MG63 (cell line): Measurements from ENCODE around the gene TMEM243. TPM values are rescaled to one million over a fixed set of nuclear protein-coding genes. Genes with fewer than 3 reads are reported as not detected.

ENCODE experiments used
- DNase-seq: peaks from one replicate; pipeline ENCODE4 v3.0.0-alpha.2; 2020
- H3K27me3 ChIP-seq: fragments of 250-450 bp; sonication (Bioruptor Pico); 2 replicates; pipeline ENCODE4 v1.5.1; 2020; ENCODE audit warnings: mild to moderate bottlenecking, moderate library complexity
- H3K36me3 ChIP-seq: fragments of 250-450 bp; sonication (Bioruptor Pico); 2 replicates; pipeline ENCODE4 v1.5.1; 2020; ENCODE audit warnings: mild to moderate bottlenecking, moderate library complexity
- H3K4me3 ChIP-seq: fragments of 250-450 bp; sonication (Bioruptor Pico); 2 replicates; pipeline ENCODE4 v1.5.1; 2020; ENCODE audit warnings: mild to moderate bottlenecking, moderate library complexity
- H3K9me3 ChIP-seq: fragments of 250-450 bp; sonication (Bioruptor Pico); 2 replicates; pipeline ENCODE4 v1.5.1; 2020; ENCODE audit warnings: mild to moderate bottlenecking, moderate library complexity
- total RNA-seq: library from RNA; depleted of rRNA; stranded (reverse); fragments of >200 nt; shearing (Covaris generic); gene quantifications from 2 replicates; pipeline ENCODE4 v1.2.3, GENCODE V29; 2014; ENCODE audit warnings: low replicate concordance

Gene TMEM243
- total RNA-seq, 1 experiment from 2014 or later = 12.9 TPM

- Histone ChIP-seq H3K36me3 (peaks cover 61% of the 10 kb centered on the region), H3K4me3 (no peak overlapping the region), H3K9me3 (no peaks in the 10 kb centered on the region), H3K27me3 (no peaks in the 10 kb centered on the region)
- no peak for DNase-seq
These were observed 26.6 kb downstream of the TMEM243 start for GRCh38 chr7:87192784-87193487.

- Histone ChIP-seq H3K36me3 (peaks cover 62% of the 10 kb centered on the region), H3K27me3 (no peaks in the 10 kb centered on the region), H3K9me3 (no peaks in the 10 kb centered on the region), H3K4me3 (no peak overlapping the region)
- no peak for DNase-seq
These were observed 28.7 kb downstream of the TMEM243 start for GRCh38 chr7:87190783-87191182.

GRCh38 chr7:87188930-87189329 is 30.6 kb downstream of the TMEM243 start:
- Histone ChIP-seq H3K36me3 (peaks cover 50% of the 10 kb centered on the region), H3K27me3 (no peaks in the 10 kb centered on the region), H3K4me3 (no peak overlapping the region), H3K9me3 (no peaks in the 10 kb centered on the region)
- no peak for DNase-seq

GRCh38 chr7:87187120-87187519 is 32.4 kb downstream of the TMEM243 start:
- Histone ChIP-seq H3K4me3 (no peak overlapping the region), H3K9me3 (no peaks in the 10 kb centered on the region), H3K27me3 (no peaks in the 10 kb centered on the region), H3K36me3 (peaks cover 52% of the 10 kb centered on the region)
- no peak for DNase-seq

GRCh38 chr7:87179180-87179579 is 40.4 kb downstream of the TMEM243 start:
- Histone ChIP-seq H3K36me3 (peaks cover 67% of the 10 kb centered on the region), H3K4me3 (no peak overlapping the region), H3K9me3 (no peaks in the 10 kb centered on the region), H3K27me3 (no peaks in the 10 kb centered on the region)
- no peak for DNase-seq

GRCh38 chr7:87178320-87178719 is 41.2 kb downstream of the TMEM243 start:
- Histone ChIP-seq H3K4me3 (no peak overlapping the region), H3K27me3 (no peaks in the 10 kb centered on the region), H3K9me3 (no peaks in the 10 kb centered on the region), H3K36me3 (peaks cover 68% of the 10 kb centered on the region)
- no peak for DNase-seq

- DNase-seq = no peak
- no peaks in the 10 kb centered on the region for H3K27me3 ChIP-seq
- H3K36me3 ChIP-seq = peaks cover 67% of the 10 kb centered on the region
- H3K9me3 ChIP-seq = no peaks in the 10 kb centered on the region
- H3K4me3 ChIP-seq = no peak overlapping the region
These were observed 46.1 kb downstream of the TMEM243 start for GRCh38 chr7:87173471-87173870.

- Histone ChIP-seq H3K4me3 (no peak overlapping the region), H3K36me3 (peaks cover 69% of the 10 kb centered on the region), H3K9me3 (no peaks in the 10 kb centered on the region), H3K27me3 (no peaks in the 10 kb centered on the region)
- no peak for DNase-seq
These were observed 48.1 kb downstream of the TMEM243 start for GRCh38 chr7:87171282-87171934.

GRCh38 chr7:87170828-87171227 is 48.7 kb downstream of the TMEM243 start:
- Histone ChIP-seq H3K36me3 (peaks cover 67% of the 10 kb centered on the region), H3K4me3 (no peak overlapping the region), H3K27me3 (no peaks in the 10 kb centered on the region), H3K9me3 (no peaks in the 10 kb centered on the region)
- DNase-seq = no peak

GRCh38 chr7:87164433-87164832 is 55.1 kb downstream of the TMEM243 start:
- Histone ChIP-seq H3K4me3 (no peak overlapping the region), H3K36me3 (peaks cover 35% of the 10 kb centered on the region), H3K27me3 (no peaks in the 10 kb centered on the region), H3K9me3 (no peaks in the 10 kb centered on the region)
- DNase-seq = no peak

GRCh38 chr7:87159538-87159937 is 60.0 kb downstream of the TMEM243 start:
- no peak for DNase-seq
- H3K36me3 ChIP-seq = peaks cover 19% of the 10 kb centered on the region
- no peaks in the 10 kb centered on the region for H3K27me3 ChIP-seq
- no peak overlapping the region for H3K4me3 ChIP-seq
- no peaks in the 10 kb centered on the region for H3K9me3 ChIP-seq

- no peak overlapping the region for H3K4me3 ChIP-seq
- no peaks in the 10 kb centered on the region for H3K9me3 ChIP-seq
- no peak for DNase-seq
- no peaks in the 10 kb centered on the region for H3K27me3 ChIP-seq
- peaks cover 12% of the 10 kb centered on the region for H3K36me3 ChIP-seq
These were observed 62.8 kb downstream of the TMEM243 start for GRCh38 chr7:87156709-87157108.

- Histone ChIP-seq H3K36me3 (peaks cover 12% of the 10 kb centered on the region), H3K27me3 (no peaks in the 10 kb centered on the region), H3K9me3 (no peaks in the 10 kb centered on the region), H3K4me3 (no peak overlapping the region)
- no peak for DNase-seq
These were observed 63.7 kb downstream of the TMEM243 start for GRCh38 chr7:87155788-87156187.

- Histone ChIP-seq H3K27me3 (no peaks in the 10 kb centered on the region), H3K36me3 (peaks cover 12% of the 10 kb centered on the region), H3K4me3 (peak overlapping the region; percentile 78), H3K9me3 (no peaks in the 10 kb centered on the region)
- DNase-seq = no peak
These were observed 65.0 kb downstream of the TMEM243 start for GRCh38 chr7:87154569-87154968.

GRCh38 chr7:87154166-87154565 is 65.4 kb downstream of the TMEM243 start:
- DNase-seq = no peak
- H3K27me3 ChIP-seq = no peaks in the 10 kb centered on the region

GRCh38 chr7:87152897-87153641 is 66.5 kb downstream of the TMEM243 start:
- H3K36me3 ChIP-seq = peaks cover 12% of the 10 kb centered on the region
- DNase-seq = peak; percentile 3
- no peaks in the 10 kb centered on the region for H3K9me3 ChIP-seq
- H3K27me3 ChIP-seq = no peaks in the 10 kb centered on the region
- peak overlapping the region; percentile 78 for H3K4me3 ChIP-seq

More at GRCh38 chr7:87154166-87154565, 65.4 kb downstream of the TMEM243 start:
- peak overlapping the region; percentile 78 for H3K4me3 ChIP-seq
- H3K36me3 ChIP-seq = peaks cover 12% of the 10 kb centered on the region
- H3K9me3 ChIP-seq = no peaks in the 10 kb centered on the region

GRCh38 chr7:87152112-87152896 is 67.2 kb downstream of the TMEM243 start, which contains the start of gene DMTF1:
DMTF1 (plus strand) TSS chr7:87152453; CDS start chr7:87164942, 12,489 bp downstream.
- peak; percentile 90 for DNase-seq
- Histone ChIP-seq H3K27me3 (no peaks in the 10 kb centered on the region), H3K36me3 (peaks cover 12% of the 10 kb centered on the region), H3K4me3 (peak within 1 kb of the TSS; percentile 78), H3K9me3 (no peaks in the 10 kb centered on the region)
